ENCODE data around the gene TBL2.
"Not testable (repeated sequence)": the region's sequence is repeated elsewhere in the genome, so short reads cannot be mapped to it uniquely, and the experiment has no call there.

TBL2 gene

DNA sequence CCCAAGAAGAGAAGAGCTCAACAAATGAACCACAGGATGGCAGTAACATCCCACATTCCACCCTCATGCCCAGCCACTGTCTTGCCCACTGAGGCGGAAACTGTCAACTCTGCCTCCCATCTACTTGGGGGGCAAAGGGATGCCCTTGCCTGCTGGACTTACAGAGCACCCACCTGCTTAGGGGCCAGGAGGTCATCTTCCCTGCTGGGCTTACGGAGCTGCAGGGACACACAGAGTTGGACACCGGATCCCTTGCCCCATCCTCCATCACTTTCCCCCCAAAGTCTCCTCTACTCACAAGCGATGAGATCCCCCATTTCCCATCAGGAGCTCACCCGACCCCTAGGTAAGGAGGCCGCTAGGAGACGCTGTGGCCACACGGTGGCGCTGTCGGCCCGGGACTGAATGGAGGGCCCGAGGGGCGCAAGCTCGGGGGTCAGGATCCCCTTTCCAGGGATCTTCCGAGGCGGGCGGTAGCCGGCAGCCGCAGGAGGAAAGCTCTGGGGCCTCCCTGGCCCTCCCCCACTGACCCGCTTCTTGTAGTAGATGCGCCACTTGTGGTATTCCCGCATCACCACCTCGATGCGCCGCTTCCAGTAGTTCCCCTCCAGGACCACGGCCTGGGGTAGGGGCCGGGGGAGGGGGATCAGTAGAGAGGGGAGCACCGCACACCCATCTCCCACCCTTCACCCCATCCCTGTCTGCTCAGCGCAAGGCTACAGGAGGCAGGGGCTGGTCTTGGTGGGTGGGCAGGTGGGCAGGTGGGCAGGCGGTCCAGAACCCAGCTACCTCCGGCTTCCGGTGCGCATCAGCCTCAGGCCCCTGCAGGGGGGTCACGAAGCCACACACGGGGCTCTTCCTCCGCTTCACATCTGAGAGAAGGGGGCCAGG is 28.7 kb upstream of the TBL2 start:
- DNase-seq, result peak; percentile 77

DNA sequence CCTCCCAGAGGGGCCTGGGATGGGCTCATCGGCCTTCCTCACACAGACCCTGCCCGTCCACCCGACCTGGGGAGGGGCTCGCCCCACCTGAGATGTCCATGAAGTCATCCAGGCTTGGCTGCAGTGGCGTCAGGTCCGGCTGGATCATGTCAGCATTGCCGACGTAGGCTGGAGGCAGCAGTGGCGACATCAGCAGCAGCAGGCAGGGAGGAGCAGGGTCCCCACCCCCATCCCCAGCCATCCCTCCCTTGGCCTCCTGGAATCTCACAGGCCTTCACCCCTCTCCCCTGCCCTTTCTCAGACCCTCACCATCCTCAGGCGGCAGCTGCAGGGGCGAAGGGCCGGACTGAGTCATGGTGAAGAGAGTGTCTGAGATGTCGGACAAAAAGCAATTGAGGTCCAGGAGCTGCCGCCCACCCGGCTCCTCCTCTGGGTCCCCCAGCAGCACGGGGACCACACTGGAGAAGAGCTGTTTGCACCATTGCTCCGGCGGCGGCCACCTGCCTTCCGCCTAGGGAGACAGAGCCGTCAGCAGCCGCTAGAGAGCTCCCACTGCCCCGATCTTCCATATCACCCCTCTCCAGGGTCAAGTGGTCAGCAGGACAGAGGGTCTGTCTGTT is 27.3 kb upstream of the TBL2 start:
- DNase-seq, result no peak

DNA sequence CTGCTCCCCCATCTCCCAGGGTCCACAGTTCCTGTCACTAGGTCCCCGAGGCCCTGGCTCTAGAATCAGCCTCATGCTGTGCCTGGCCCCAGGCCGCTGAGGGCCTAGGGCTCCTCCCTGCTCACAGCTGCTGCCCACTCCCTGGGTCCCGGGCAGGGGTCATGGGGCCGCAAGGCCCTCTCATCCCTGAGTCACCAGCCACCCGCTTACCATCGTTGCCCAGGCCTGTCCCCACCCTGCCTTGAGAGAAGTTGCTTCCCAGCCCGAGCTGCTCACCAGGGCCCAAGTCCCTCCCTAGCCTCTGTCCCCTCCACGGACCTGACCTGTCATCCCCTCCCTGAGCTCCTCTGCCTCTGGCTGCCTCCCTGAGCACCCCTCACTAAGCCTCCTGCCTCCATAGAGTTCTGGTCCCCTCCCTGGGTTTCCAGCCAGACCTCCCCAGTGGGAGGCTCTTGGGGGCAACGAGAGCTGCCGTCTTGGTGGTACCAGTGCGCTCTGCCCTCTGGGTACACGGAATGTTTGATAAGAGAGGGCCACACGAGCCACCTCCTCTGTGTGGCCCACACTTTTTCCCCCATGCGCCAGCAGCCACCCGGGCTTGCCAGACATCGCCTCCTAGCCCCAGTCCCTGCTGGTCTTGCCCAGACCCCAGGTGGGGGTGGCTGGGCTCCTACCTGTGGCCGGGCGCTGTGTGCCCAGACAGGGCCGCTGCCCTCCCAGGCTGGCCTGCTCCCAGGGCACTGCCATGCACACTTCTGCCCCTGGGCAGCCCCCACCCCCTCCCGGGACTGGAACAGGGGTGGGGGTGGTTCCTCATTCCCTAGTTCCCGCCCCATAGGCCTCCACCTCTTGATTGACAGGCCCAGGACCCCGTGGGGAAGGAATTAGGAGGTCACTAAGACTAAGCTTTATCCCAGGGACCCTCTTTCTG is 24.6 kb upstream of the TBL2 start:
- no peak for DNase-seq

DNA sequence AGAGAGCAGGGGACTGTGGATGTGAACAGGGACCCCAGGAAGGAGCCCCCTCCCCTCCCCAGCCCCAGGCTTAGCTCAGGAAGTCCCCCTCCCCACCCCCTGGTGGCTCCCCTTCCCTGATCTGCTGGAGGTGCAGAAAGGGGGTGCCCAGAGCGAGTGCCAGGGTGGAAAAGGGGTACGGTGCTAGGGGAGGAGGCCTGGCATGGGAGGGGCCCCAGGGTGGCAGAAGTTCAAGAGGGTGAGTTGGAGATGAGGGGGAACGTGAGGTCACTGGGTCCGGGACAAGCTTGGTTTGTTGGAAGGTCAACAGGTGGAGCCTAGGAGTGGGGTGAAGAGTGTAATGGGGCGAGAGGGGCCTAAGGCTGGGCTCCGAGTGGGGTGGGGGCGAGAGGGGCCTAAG is 21.5 kb upstream of the TBL2 start:
- no peak for DNase-seq

DNA sequence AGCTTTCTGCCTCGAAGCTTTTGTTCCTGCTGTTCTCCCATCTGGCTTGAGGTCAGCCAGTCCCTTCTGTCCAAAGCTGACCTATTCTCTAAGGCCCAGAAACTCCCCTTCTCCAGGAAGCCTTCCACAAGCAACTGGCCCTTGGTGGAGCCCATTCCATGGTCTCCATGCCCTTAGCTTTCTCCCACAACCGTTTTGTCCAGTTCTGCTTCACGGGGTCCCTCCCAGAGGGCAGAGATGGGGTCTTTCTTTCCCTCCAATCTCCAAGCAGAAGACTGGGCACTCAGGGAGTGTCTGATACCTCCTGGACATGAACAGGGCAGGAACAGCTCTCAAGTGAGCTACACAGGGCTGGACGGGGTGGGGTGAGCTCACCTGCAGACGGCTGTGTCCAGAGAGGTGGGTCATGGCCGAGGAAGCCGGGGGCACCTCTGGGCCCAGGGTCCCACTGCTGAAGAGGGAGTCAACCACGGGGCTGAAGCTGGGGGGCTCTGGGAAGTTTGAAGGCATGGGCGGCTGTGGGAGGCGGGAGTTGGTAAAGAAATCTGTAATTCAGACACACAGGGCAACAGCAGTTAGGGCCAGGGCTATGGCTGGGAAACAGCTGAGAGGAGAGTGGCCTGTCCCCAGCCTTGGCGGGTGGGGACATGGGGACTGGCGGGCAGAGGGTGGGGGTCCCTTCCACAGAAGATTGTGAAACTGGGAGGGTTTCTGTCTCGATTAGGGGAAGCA is 20.9 kb upstream of the TBL2 start:
- DNase-seq, result no peak

DNA sequence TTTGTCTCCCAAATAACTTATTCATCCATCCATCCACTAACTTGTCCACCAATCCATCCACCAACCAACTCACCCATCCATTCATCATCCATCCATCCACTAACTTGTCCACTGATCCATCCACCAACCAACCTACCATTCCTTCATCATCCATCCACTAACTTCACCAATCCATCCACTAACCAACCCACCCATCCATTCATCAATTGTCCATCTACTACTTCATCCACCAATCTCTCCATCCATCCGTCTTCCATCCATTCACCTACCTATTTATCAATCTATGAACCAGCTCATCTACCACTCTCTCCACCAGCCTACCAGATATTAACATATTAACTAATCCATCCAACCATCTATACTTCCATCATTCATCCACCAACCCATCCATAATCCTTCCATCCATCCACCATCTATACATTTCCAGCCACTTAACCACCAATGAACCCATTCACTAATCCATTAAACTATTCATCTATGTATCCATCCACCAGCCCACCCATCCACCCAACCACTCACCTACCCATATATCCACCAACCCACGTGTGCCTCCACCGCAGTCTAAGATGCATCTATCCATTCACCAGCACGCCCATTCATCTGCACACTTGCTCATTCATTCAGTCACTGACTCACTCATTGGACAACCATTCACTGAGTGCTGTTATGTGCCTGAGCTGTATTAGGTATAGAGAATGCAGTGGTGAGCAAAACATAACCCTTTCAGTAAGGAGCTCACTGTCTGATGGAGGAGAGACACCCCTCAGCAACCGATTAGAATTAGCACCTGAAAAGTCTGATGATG is 19.8 kb upstream of the TBL2 start:
- DNase-seq, result no peak

DNA sequence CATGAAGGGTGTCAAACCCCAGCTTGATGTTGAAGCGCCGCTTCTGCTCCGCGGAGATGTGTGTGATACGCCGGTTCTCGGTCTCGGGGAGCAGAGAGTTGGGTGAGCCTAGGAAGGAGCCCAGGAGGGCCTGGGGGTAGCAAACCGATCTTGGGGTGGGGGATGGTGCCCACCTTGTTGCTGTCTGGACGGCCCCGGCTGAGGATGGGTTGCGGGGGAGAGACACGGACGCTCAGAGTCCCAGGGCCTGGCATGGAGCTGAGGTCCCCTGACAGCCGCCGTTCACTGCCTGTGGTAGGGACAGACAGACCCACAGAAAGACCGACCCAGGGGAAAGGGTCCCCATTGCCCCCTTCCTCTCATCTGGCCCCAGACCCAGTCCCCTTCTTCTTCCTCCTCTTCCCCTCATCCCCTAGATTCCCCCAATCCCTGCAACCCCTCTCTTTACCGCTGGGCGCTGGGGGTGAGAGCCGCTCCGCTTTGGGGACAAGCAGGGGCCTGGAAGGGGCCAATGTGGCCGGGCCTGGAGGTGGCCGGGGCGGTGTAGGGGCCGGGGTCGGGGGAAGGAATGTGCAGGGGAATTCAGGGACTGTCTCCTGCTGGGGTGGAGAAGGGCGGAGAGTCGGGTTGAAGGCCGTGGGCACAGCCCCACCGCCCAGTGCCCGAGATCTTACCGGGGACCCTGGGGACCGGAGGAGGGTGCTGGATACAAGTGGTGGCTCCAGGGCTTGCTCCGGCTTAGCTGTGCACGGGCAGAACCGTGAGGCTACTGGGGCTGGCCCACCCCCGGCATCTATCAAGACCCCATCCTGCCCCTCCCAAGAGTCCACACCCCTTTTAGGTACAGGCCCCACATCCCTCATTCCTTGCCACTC is 18.0 kb upstream of the TBL2 start:
- no peak for DNase-seq

DNA sequence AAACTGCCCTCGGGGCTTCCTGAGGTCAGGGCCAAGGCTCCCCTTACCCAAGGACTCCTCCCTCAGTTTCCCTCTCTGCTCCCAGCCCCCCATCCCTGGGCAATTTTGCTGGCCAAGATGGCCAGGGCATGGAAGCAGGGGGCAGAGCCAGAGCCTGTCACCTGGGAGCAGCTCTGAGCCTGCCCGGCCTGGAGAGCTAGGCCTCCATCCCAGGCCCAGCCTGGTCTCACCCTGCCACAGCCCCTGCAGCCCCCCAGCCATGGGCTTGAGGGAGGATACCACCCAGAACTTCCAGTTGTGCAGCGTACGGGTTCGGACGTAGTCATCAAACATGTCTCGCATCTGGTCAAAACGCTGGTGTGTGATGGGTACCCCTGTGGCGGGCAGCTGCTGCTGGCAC is 17.0 kb upstream of the TBL2 start:
- no peak for DNase-seq

DNA sequence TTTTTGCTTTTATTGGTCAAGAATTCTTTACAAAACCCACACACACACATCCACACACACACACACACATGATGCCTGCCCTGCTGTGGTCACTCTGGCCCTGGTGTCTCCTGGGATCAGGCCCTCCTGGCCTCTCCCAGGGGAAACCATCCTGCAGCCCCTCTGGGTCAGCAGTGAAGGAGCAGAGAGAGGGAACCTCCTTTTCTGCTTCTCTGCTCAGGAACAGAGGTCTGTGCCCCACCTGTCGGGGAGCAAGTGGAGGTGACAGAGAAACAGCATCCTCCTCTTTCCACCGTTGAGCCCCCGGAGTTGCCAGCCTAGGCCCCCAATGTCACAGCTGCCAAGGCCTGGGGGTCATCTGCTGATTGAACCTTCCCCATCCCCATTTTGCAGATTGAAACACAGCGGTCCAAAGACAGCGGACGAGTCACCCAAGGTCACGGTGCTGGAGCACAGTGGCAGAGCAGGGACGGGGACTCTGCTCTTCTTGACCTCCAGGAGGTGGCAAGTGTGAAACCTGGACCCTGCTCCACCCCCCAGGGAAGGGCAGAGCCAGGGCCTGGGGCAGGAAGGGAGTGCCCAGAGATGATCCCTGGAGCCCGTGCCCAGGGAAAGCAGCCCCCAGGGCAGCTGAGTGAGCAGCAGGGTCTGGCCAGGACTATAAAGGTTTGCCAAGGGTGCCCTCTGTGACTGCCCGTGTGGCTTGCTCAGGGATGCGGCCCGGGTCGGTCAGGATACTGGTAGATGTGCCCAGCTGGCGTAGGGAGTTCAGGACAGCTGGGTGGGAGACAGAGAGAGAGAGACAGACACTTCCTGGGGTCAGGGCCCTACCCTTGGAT is 15.0 kb upstream of the TBL2 start:
- no peak for DNase-seq

DNA sequence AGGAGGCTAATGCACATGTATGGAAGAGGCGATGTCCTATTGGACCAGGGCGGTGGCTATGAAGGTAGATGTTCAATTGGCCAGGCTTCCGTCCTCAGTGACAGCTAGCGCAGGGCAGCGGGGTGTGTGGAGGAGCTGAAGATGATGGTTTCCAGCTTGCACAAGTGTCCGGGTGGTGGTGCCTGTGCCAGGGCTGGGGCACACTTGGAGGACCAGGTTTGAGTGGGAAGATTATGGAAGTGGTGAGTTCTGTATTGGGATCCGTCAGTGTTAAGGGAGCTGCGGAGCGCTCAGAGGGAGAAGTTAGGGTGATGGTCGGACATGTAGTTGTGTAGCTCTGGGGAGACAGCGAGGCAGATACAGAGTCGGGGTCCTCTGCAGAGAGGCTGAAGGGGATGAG is 8.5 kb upstream of the TBL2 start:
- DNase-seq, result no peak

DNA sequence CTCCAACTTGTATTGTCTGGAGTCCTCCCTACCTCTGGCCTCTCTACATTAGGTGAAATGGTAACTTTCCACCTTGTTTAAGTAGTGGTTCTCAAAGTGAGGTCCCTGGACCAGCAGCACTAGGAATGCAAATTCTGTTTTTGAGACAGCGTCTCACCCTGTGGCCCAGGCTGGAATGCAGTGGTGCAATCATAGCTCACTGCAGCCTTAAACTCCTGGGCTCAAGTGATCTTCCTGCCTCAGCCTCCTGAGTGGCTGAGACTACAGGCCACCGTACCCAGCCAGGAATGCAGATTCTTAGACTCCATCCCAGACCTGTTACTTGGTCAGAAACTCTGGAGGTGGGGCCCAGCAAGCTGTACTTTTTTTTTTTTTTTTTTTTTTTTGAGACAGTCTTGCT is 6.8 kb upstream of the TBL2 start:
- DNase-seq, result no peak

DNA sequence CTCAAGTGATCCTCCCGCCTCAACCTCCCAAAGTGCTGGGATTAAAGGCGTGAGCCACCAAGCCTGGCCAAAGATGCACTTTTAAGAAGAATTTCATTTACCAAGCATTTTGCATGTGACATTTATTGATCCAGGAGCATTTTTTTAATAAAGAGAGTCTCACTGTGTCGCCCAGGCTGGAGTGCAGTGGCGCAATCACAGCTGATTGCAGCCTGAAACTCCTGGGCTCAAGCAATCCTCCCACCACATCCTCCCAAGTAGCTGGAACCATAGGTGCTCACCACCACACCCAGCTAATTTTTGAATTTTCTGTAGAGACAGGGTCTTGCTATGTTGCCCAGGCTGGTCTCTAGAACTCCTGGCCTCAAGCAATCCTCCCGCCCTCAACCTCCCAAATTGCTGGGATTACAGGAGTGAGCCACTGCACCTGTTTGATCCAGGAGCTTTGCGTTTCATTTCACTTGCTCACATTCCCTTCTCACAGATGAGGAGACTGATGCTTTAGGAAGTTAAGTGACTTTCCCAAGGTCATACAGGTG is 4.4 kb upstream of the TBL2 start:
- DNase-seq, result no peak

DNA sequence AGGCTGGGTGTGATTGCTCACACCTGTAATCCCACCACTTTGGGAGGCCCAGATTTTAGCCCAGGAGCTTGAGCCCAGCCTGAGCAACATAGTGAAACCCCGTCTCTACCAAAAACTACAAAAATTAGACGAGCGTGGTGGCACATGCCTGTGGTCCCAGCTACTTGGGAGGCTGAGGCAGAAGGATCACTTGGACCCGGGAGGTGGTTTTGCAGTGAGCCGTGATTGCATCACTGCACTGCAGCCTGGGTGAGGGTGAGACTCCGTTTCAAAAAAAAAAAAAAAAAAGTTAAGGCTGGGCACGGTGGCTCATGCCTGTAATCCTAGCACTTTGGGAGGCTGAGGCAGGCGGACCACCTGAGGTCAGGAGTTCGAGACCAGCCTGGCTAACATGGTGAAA is 2.6 kb upstream of the TBL2 start:
- DNase-seq, result not testable (repeated sequence)

DNA sequence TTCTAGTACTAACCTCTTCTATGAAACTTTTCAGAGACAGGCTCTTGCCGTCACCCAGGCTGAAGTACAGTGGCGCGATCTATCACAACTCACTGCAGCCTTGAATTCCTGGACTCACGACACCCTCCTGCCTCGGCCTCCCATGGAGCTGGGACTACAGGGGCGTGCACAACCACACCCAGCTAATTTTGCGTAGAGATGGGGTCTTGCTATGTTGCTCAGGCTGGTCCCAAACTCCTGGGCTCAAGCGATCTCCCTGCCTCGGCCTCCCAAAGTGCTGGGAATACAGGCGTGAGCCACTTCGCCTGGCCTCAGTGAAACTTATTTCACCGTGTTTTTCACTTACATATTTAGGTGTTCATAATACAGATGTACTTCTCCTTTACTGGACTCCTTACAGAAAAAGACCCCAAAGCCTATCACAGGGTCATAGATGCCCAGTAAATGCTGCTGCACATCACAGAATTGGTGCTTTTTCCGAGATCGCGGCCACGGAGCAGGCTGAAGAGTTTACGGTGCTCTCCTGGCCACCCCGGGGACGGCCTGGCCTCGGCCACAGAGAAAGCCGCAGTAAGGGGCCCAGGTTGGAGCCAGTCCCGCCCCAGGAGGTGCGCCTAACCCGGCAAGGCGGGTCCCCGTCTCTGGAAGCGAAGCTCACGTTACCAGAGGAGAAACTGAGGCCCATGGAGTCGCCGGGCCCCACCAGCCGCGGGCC is 595 bp downstream of the TBL2 start:
- peak; percentile 45 for DNase-seq

DNA sequence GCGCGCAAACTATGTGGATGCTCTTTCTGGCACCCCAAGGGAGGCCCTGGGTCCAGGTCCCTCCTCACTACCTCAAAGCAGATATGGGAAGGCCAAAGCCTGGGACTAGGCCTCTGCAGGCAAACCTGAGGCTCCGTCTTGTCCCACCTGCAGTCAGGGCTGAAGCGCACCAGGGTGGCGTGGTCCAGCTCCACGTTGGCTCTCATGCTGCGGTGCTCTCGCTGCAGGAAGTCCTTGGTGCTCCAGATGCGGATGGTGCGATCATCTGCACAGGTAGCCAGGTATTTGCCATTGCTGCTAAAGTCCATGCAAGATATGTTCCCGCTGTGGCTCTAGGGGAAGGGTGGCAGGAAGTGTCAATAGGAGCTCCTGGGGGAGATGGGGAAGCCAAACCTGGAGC is 4.6 kb downstream of the TBL2 start:
- DNase-seq, result no peak

DNA sequence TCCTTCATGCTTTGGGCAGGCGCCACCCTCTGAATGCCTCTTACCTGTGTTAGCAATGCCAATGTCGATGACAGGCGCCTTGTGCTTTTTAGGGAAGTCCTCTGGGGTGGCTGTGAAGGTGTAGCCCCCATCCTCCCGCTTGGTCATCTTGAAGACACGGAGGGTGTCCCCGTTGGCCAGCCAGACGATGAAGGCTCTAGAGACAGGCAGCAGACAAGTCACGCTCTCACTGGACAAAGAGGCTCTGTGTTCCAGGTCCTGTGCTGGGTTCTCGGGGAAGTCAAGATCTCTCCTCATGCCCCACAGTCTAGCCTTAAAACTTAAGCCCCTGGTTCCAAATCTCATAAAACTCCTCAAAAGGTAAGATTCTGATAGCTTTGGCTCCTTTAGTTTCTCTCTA is 5.1 kb downstream of the TBL2 start:
- DNase-seq, result no peak

DNA sequence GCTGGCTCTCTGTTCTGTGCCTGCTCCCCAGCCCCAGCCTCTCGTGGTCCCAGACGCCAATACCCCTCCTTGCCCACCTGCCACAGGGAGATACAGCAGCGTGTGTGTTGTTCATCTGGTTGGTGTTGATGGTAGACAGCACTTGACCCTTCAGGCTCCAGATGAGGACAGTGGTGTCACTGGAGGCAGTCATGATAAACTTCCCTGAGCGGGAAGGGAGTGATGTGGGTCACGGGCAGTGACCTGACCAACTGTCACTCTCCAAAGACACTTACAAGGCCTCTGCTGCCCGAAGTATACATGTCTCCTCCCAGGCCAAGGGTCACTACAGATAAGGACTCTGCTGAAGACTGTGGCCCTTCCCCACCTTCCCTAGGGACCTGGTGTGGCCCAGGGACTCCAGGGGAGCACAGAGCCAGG is 5.6 kb downstream of the TBL2 start:
- no peak for DNase-seq

DNA sequence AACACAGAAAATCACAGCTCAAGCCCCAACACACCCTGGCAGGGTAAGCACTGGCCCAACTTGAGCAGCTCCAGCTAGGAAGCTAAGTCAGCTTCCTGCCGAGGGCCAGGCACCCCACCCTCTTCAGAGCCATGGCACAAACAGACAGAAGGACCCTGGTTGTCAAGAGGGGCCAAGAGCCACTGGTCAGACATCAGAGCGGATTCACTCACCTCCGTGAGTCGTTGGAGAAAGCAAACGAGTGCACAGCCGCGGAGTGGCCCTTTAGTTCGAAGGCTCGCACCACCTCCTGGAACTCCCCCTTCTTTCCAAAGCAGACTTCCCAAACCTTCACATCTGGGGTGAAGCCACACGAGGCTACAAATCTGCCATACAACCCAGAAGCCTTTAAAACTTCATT is 7.4 kb downstream of the TBL2 start:
- no peak for DNase-seq

DNA sequence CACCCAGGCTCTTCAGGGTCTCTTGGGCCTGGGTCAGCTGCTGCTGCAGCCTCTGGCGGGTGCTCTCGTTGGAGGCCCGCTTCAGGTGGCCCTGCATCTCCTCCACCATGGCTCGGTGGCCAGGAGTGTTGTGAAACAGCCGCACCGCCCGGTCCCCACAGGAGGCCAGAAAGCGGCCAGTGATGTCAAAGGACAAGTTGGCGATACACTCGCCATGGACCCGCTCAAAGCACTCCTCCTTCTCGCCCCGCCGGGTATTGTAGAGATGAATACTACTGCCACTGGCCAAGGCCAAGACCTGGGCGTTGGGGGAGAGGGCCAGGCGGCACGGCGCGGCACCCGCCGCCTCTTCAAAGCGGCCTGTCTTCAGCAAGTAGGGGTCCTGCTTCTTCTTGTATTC is 7.9 kb downstream of the TBL2 start:
- no peak for DNase-seq

Measured in hematopoietic multipotent progenitor cell treated with erythropoietin and hydrocortisone succinate and interleukin-3 and kit ligand, for 4 days (in vitro differentiated cells).